ENCODE data around the gene PDSS2.

DNA sequence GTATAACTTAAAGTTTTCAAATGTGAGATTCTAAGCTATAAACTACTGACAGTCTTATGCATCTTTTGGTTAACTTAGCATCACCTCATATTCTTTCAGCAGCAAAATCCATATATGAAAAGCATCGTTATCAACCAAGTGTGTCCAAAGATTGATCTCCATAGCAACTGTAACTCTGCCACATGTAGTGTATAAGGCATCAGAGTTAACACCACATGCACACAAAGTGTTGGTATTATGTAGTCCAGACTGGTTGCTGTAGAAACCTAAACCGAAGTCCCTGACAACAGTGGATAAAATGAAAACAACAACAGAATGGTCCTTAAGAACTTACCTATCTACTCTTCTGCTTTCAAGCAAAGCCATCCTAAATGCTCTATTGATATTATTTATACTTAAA, 39.6 kb downstream of the PDSS2 start:
- TF ChIP-seq, protein P1, sequence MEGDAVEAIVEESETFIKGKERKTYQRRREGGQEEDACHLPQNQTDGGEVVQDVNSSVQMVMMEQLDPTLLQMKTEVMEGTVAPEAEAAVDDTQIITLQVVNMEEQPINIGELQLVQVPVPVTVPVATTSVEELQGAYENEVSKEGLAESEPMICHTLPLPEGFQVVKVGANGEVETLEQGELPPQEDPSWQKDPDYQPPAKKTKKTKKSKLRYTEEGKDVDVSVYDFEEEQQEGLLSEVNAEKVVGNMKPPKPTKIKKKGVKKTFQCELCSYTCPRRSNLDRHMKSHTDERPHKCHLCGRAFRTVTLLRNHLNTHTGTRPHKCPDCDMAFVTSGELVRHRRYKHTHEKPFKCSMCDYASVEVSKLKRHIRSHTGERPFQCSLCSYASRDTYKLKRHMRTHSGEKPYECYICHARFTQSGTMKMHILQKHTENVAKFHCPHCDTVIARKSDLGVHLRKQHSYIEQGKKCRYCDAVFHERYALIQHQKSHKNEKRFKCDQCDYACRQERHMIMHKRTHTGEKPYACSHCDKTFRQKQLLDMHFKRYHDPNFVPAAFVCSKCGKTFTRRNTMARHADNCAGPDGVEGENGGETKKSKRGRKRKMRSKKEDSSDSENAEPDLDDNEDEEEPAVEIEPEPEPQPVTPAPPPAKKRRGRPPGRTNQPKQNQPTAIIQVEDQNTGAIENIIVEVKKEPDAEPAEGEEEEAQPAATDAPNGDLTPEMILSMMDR (conservative IDR thresholded peaks at IDR 0.05 in 1 of 2, IDR thresholded peaks at IDR 0.05 in 1 of 2; ENCODE audit: extremely low read depth in 1 of 2, insufficient read depth in 1 of 2, low read depth in 1 of 2, low read length in 2 of 2) = no peak
- no peak for TF ChIP-seq EZH2 (IDR thresholded peaks at IDR 0.05; ENCODE audit: borderline replicate concordance, low read length)

All from mammary epithelial cell (primary cell).